Mucosa of descending colon (tissue), 3 donors: ENCODE measurements around the gene AUP1. TPM values are rescaled to one million over a fixed set of nuclear protein-coding genes. Genes with fewer than 3 reads are reported as not detected.

ENCODE experiments used
- ATAC-seq: fragments of 200-7000 bp; cut with Tn5 transposase; one replicate; pipeline ENCODE4 v1.9.1; 2020; ENCODE audit warnings: mild to moderate bottlenecking, moderate library complexity
- DNase-seq, 3 donors: peaks; one replicate each; pipeline ENCODE4 v3.0.0-alpha.2; 2020
- H3K36me3 ChIP-seq: fragments of 200-600 bp; one replicate; pipeline ENCODE4 v1.8.0; 2021; ENCODE audit warnings: low read depth, mild to moderate bottlenecking
- H3K4me1 ChIP-seq: fragments of 200-600 bp; one replicate; pipeline ENCODE4 v1.8.0; 2021; ENCODE audit warnings: low read depth, mild to moderate bottlenecking
- H3K4me3 ChIP-seq: fragments of 200-600 bp; one replicate; pipeline ENCODE4 v1.8.0; 2021; ENCODE audit warnings: mild to moderate bottlenecking
- H3K9me3 ChIP-seq: fragments of 200-600 bp; one replicate; pipeline ENCODE4 v1.8.0; 2021; ENCODE audit warnings: mild to moderate bottlenecking
- CTCF ChIP-seq: fragments of 200-600 bp; IDR thresholded peaks from one replicate; pipeline ENCODE4 v1.8.0; 2022; ENCODE audit warnings: antibody characterized with exemption, mild to moderate bottlenecking
- intact Hi-C, 2 donors: fragments of 100-400 bp; cut with DNase I in 1 of 2; cut with micrococcal nuclease in 1 of 2; formaldehyde crosslinking; loops; one replicate each; pipeline versions ENCODE4 v1.11.0 to v1.11.1; 2022; cut with DNase I, micrococcal nuclease
- total RNA-seq, 3 donors: library from RNA; stranded (reverse); fragmentation: NEBNext Ultra II Directional in 2 of 3; extraction: Animal tissue kit (Norgen Biotek cat#: 25700) in 2 of 3; gene quantifications; one replicate each; pipeline versions ENCODE4 v1.2.1 to v1.2.4, GENCODE V29; 2021 to 2023
- donor health status: DM: no; HTN: no; CAD: no; lungs with moderate emphysema.
- donor health status: DM: no; HTN: no; CAD: no.
- donor health status: DM: no; HTN: yes; CAD: no.

The AUP1 gene
- total RNA-seq, 3 donors from 2014 or later = 108 to 179 (median 129) TPM

GRCh38 chr2:74525717-74526648 is 3.5 kb downstream of the AUP1 start, which contains the start of gene DQX1:
Gene DQX1 (minus strand): TSS chr2:74526231. CDS start chr2:74525729, 502 bp downstream.
- intact Hi-C loops = no loop called here
- Histone ChIP-seq H3K4me1 (peaks cover 11% of the 10 kb centered on the region), H3K36me3 (no peaks in the 10 kb centered on the region), H3K9me3 (no peaks in the 10 kb centered on the region), H3K4me3 (no peak within 1 kb of the TSS)
- peak; percentile 60 for ATAC-seq
- no peak for TF ChIP-seq CTCF
- peak in 1 of 3 donors; percentile 84 for DNase-seq

- no peak for ATAC-seq
- Histone ChIP-seq H3K36me3 (no peaks in the 10 kb centered on the region), H3K4me3 (no peak overlapping the region), H3K9me3 (no peaks in the 10 kb centered on the region), H3K4me1 (peaks cover 11% of the 10 kb centered on the region)
- no peak for DNase-seq
- intact Hi-C loops = no loop called here
- TF ChIP-seq CTCF = no peak
These were observed 4.4 kb downstream of the AUP1 start for GRCh38 chr2:74524955-74525716.

- Histone ChIP-seq H3K4me3 (no peak overlapping the region), H3K36me3 (no peaks in the 10 kb centered on the region), H3K4me1 (peaks cover 11% of the 10 kb centered on the region), H3K9me3 (no peaks in the 10 kb centered on the region)
- DNase-seq = no peak
- no peak for ATAC-seq
- intact Hi-C loops = no loop called here
- no peak for TF ChIP-seq CTCF
These were observed 5.5 kb downstream of the AUP1 start for GRCh38 chr2:74524005-74524404.

DNA sequence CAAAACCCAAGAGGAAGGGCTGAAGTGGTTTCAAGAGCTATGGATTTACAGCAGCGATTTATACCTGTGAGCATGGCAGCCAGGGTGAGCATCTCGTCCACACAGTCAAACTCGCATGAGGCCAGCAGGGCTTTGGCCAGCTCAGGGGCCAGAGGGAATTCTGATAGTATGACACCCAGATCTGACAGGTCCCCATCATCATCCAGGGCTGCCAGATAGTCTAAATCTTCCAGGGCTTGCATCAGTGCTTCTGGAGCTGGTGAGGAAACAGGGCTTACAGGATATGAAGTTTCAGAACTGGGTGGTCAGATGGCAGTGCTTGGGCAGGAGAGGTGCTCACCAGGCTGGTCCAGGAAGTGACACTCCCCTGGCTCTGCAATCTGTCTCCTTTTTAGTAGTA is 7.0 kb downstream of the AUP1 start:
- Histone ChIP-seq H3K4me3 (no peak overlapping the region), H3K36me3 (no peaks in the 10 kb centered on the region), H3K4me1 (no peaks in the 10 kb centered on the region), H3K9me3 (no peaks in the 10 kb centered on the region)
- no peak for TF ChIP-seq CTCF
- DNase-seq (no peak), ATAC-seq (no peak)
- intact Hi-C loops = no loop called here

DNA sequence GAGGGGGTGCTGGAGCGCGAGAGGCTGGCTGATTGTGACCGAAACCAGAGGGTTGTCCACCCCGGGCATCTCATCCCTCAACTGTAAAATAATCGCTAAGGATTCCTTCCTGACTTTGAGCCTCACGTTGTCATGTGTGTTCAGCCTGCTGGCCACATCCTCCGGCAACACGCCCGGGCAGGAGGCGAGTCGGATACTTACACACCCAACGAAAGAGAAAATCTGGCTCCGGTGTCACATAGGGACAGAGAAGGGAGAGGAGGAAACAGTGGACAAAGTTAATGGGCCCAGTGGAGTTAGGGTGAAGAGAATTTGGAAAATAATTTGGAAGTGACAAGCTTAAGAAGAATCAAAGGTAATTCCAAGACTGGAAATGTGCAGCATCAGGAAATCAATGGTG is 12.9 kb downstream of the AUP1 start:
- H3K4me3 ChIP-seq = no peak overlapping the region
- intact Hi-C loops = no loop called here

More for the DNA sequence above, 12.9 kb downstream of the AUP1 start:
- no peak for TF ChIP-seq CTCF
- Histone ChIP-seq H3K9me3 (no peaks in the 10 kb centered on the region), H3K36me3 (no peaks in the 10 kb centered on the region), H3K4me1 (peaks cover 27% of the 10 kb centered on the region)
- ATAC-seq = no peak
- DNase-seq = no peak
